ENCODE data around the gene LMX1B. TPM values are rescaled to one million over a fixed set of nuclear protein-coding genes. Genes with fewer than 3 reads are reported as not detected.

Gene LMX1B
- total RNA-seq, 1 donor from 2014 or later, result 0.64 TPM

DNA sequence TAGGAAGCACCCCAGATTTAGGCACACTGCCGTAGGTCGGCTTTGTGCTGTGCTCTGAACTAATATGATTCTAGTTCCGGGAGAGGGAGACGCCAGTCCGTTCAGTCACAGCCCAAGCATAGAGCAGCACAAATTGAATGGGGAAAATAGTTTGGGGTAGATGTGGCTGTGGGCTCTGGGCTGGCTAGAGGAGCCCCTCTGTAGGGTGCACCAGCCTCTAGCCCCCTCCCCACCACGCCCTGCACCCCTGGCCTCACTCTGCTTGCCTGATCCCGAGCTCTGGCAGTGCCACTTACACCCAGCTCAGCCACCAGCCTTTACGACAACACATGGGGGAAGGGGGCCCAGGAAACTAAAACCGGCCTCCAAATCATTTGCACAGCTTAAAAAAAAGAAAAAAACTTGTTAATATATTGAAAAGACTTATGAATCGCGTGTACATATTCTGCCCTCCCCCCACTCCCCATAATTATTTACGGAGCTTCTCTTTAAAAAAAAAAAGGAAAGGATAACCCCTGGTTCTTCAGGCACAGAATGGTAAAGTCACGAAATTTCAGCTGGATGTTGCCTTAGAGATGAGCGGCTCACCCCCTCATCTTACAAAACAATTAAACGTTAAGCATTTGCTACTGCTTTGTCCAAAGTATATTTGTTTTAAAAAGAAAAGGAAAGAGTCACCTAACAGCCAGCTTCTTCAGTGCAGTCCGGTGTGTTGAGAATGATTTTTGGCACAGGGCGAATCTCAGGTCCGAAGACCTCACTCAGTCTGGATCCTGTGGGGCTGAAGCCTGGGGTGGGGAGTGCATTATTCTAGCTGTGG is 3.5 kb downstream of the LMX1B start:
- DNase-seq (ENCODE audit: extremely low read depth, low read depth, low spot score), result no peak

- DNase-seq (ENCODE audit: extremely low read depth, low read depth, low spot score), result no peak
Observed at GRCh38 chr9:126617823-126618165, 4.1 kb downstream of the LMX1B start.

DNA sequence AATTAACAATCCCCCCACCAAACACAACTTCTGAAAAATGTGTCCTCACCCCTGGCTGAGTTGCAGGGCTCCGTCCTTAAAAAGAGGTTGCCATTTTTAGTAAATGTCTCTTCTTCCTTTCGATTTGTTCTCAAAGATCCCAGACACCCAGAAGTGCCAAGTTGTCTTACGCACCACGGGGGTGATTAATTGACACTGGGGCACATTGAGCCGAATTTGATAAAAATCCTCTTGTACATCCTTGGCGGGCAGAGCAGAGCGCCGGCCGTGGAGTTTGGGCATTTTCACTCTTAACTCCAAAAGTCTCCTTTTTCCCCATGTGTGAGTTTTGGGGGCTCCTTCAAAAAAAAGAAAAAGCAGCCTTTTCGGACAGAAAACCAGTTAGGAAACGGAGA is 4.5 kb downstream of the LMX1B start:
- DNase-seq (ENCODE audit: extremely low read depth, low read depth, low spot score), result no peak

DNA sequence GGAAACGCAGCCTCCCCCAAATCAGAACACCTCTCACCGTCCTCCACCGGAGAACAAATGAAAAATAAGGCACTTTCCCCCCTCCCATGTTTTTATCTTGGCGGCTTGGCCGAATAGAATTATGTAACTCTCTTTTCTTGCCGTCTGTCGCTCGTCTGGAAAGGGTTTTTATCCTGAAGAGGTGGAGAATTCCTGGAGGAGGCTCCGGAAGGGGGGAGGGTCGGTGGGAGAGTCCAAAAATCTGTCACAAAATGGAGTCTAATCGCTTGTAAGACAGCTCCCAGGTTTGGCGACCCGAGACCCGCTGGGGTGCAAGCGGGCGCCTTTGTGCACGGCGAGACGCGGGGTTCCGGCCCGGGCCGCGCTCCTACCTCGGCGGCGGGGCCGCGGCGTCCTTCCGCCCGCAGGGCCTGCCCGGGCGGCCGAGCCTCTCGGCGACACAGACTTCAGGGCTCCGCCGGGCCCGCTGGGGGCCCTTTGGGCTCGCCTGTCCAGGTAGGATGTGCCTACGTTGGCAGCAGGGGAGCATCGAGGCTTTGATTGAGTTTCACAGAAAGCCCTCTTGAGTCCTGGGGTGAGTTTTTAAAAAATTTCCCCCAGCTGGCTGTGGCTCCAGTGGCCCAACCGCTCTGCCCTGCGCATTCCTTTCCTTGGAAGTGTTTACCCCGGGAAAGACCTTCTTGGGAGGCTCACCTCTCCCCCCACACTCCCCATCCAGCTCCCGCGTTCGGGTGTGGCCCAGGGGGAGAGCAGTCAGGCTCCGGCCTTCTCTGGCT is 5.0 kb downstream of the LMX1B start:
- DNase-seq (ENCODE audit: extremely low read depth, low read depth, low spot score), result no peak

DNA sequence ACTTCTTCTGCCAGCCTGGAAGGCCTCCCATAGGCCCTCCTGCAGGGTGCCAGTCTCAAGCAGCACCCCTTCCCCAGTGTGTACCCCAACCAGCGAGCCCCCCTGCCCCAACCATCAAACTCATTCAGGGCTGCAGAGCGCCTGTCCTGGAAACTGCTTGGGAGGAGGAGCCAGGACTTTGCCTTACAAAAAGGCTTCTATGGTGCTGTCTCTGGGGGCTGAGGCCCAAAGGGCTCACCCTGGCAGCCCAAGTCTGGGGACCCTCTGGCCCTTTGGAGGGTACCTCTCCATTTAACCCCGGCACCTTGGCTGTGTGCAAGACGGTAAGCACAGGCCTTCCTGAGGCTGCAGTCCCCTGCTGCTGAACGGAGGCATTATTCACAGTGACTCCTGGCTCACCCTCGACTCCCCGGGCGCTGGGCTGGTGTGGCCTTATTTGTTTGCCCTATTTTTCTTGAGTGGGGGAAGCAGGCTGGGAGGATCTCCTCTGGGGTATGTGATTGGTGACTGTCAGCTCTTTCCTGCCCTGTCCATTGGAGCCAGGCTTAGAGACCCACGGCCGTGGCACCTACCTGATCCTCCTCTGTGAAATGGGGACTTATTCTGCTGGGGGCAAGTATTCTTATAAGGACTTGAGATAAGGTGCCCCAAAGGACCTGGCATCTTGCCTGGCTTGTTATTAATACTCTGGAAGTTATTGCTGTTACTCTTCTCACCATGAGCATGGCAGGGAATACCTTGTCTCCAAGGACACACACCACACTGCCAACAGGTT is 5.8 kb downstream of the LMX1B start:
- DNase-seq (ENCODE audit: extremely low read depth, low read depth, low spot score), result no peak

DNA sequence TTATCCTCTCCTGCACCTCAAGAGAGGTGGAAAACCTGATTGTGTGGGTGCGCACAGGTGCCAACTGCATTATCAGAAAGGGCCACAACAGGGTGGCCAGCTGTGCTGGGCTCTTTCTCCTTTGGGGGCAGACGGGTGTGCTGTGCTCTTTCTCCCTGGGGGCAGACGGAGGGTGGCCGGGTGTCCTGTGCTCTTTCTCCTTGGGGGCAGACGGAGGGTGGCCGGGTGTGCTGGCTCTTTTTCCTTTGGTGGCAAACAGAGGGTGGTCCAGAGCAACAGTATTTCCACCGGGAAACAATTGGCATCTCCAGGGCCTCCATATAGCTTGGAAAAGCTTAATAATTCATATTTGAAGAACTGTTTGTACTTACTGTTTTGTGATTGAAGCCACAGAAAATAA is 6.8 kb downstream of the LMX1B start:
- no peak for DNase-seq (ENCODE audit: extremely low read depth, low read depth, low spot score)

GRCh38 chr9:126621061-126621918 is 7.6 kb downstream of the LMX1B start:
- no peak for DNase-seq (ENCODE audit: extremely low read depth, low read depth, low spot score)

DNA sequence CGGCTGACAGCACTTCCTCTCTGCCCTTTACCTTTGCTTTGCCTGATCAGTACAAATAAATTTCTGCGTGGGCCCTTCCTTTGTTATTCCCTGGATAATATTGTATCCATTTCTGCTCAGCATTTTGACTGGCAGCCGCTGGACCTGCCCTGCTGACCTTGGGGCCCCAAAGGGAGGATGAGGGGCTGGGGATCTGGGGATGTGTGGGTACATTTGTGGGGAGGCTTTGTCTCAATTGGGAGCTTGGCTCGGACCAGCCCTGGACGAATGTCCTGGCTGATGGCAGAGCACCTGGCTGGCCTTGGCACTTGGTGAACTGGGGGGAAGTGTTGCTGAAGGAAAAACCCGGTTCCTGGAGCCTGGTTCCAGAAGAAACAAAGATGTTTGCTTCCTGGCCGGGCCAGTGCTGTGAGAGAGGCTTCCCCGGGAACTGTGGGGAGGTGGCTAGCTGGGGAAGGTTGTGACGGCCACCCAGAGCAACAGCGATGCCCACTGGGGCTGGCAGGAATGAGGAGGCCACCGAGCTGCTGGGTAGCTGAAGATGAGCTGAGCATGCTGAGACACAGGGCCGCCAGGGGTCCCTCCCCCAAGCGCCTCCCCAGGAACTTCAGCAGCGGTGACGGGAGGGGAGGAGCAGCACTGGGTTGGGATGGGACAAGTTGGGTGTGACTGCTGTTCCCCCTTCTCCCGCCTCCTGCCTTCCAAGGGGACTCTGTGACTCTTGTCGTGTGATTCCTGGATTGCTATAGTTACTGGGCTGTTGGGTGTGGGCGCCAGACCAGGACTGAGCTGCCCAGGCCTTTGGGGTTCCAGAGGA is 8.4 kb downstream of the LMX1B start:
- no peak for DNase-seq (ENCODE audit: extremely low read depth, low read depth, low spot score)

DNA sequence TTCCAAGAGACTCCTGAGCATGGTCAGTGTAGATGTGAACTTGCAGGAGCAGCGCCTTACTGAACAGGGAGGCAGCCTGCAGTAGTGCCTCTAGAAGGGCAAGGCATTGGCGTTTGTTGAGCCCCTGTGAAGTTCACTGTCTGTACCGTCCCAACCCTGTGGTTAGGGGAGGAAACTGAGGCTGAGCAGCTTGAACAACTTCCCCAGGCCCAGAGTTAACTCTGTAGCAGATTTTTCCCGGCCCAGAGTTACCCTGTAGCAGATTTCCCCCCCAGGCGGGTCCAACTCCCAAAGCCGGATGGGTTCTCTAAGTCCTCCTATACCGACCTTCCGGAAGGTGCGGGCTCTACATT is 9.6 kb downstream of the LMX1B start:
- no peak for DNase-seq (ENCODE audit: extremely low read depth, low read depth, low spot score)

DNA sequence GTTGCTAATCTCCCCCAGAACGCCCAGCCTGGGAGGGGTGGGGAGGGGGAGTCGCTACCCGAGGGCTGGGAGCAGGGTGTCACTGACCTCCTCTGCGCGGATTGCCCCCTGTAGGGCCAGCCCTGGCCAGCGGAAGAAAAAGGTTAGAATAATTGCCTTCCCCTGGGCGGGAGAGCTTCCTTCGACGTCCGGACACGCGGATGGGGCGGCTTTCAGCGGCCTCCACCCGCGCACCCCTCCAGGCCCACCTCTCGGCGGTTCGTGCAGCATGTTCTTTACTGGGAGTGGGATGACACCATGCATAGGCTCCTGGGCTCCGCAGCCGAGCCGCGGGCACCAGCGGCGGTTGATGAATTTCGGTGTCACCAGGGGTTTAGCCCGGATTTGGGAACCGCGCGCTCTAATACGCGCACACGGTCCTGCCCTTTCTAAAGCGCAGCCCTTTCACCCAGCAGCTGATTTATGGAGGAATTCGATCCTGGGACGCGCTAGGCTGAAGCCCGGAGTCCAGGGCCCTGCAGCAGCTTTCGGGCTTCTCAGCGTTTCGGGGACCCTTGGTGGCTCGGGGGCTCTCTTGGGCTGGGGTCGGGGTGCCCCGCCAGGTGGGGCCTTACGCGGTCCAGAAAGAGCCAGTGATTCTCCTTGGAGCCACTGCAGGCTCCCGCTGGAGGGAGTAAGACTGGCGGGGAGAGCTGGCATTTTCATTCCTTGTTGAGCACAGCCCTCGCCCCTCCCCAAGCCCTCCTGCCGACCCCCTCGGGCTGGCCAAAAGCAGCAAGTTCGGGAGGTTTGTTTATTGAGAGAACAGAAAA is 10.1 kb downstream of the LMX1B start:
- DNase-seq (ENCODE audit: extremely low read depth, low read depth, low spot score), result no peak

GRCh38 chr9:126624479-126624826 is 10.7 kb downstream of the LMX1B start:
- no peak for DNase-seq (ENCODE audit: extremely low read depth, low read depth, low spot score)

GRCh38 chr9:126624912-126625311 is 11.2 kb downstream of the LMX1B start:
- DNase-seq (ENCODE audit: extremely low read depth, low read depth, low spot score), result no peak

- DNase-seq (ENCODE audit: extremely low read depth, low read depth, low spot score), result no peak
Observed at GRCh38 chr9:126625329-126626126, 11.8 kb downstream of the LMX1B start.

GRCh38 chr9:126626127-126626925 is 12.6 kb downstream of the LMX1B start:
- no peak for DNase-seq (ENCODE audit: extremely low read depth, low read depth, low spot score)

- no peak for DNase-seq (ENCODE audit: extremely low read depth, low read depth, low spot score)
Observed at GRCh38 chr9:126626926-126627233, 13.2 kb downstream of the LMX1B start.

- DNase-seq (ENCODE audit: extremely low read depth, low read depth, low spot score), result no peak
Observed at GRCh38 chr9:126628146-126628545, 14.4 kb downstream of the LMX1B start.

- no peak for DNase-seq (ENCODE audit: extremely low read depth, low read depth, low spot score)
Observed at GRCh38 chr9:126628969-126629674, 15.4 kb downstream of the LMX1B start.

Measured in glomerular endothelial cell (primary cell).